Cardiac muscle cell (in vitro differentiated cells and primary cell): ENCODE measurements around the gene POMGNT2. TPM values are rescaled to one million over a fixed set of nuclear protein-coding genes. Genes with fewer than 3 reads are reported as not detected.
"Not testable (repeated sequence)": the region's sequence is repeated elsewhere in the genome, so short reads cannot be mapped to it uniquely, and the experiment has no call there.

ENCODE experiments used
- DNase-seq, 2 donors: peaks; one replicate each; pipeline versions ENCODE4 v3.0.0 to v3.0.0-alpha.2; 2010 to 2017; ENCODE audit warnings: low read depth in 1 of 2, low spot score in 1 of 2
- H3K27ac ChIP-seq: fragments of 200-600 bp; sonication (generic); 2 replicates; pipeline ENCODE4 v1.5.1; 2016
- H3K27me3 ChIP-seq: fragments of 200-600 bp; sonication (generic); 2 replicates; pipeline ENCODE4 v1.6.0; 2016; ENCODE audit warnings: control low read depth
- H3K36me3 ChIP-seq: fragments of 200-600 bp; sonication (generic); 2 replicates; pipeline ENCODE4 v1.5.1; 2016; ENCODE audit warnings: control low read depth
- H3K4me1 ChIP-seq: fragments of 200-600 bp; sonication (generic); 2 replicates; pipeline ENCODE4 v1.8.1; 2017; ENCODE audit warnings: low read depth, mild to moderate bottlenecking, mixed run types
- H3K4me3 ChIP-seq: fragments of 200-600 bp; sonication (generic); 2 replicates; pipeline ENCODE4 v1.5.1; 2016; ENCODE audit warnings: mild to moderate bottlenecking
- H3K9me3 ChIP-seq: fragments of 200-600 bp; sonication (generic); 2 replicates; pipeline ENCODE4 v1.5.1; 2017; ENCODE audit warnings: low read depth, mild to moderate bottlenecking, control low read depth
- polyA plus RNA-seq: library from polyadenylated mRNA; unstranded; fragments of >200 nt; fragmentation: Nextera tagmentation; extraction: Ambion mirVana; gene quantifications from 2 replicates; pipeline ENCODE4 v1.2.1, GENCODE V29; 2016
- total RNA-seq: library from RNA; depleted of rRNA; stranded (reverse); fragments of >200 nt; gene quantifications from 2 replicates; pipeline ENCODE4 v1.2.3, GENCODE V29; 2016
- TF ChIP-seq, protein P1 (sequence below): IDR thresholded peaks from 2 replicates; pipeline ENCODE4 v1.5.1; 2012; ENCODE audit warnings: low read depth, mild to moderate bottlenecking, low read length

POMGNT2 gene
- total and polyA plus RNA-seq, 2 experiments from 2014 or later: 18.4 to 32.7 TPM

DNA sequence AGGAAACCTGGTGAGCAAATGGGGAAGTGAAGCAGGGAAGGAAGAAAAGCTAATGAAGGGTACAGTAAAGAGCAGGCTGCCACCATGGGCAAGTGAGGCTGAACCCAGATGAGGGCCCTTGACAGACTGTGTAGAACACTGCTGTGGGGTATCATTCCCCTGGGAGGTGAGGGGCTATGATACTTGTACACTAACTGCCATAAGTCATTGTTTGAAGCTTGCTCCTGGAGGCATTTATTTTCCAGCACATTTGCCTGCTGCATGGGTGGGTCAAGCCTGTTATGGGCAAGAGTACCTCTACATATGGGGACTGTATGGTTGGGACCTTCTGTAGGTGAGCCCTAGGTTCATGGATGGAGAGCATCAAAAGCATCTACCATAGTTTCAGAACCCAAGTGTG is 57.4 kb downstream of the POMGNT2 start:
- Histone ChIP-seq H3K4me1 (no peaks in the 10 kb centered on the region), H3K27me3 (no peaks in the 10 kb centered on the region), H3K27ac (no peak overlapping the region), H3K4me3 (no peak overlapping the region), H3K36me3 (no peaks in the 10 kb centered on the region), H3K9me3 (no peaks in the 10 kb centered on the region)
- TF ChIP-seq, protein P1, sequence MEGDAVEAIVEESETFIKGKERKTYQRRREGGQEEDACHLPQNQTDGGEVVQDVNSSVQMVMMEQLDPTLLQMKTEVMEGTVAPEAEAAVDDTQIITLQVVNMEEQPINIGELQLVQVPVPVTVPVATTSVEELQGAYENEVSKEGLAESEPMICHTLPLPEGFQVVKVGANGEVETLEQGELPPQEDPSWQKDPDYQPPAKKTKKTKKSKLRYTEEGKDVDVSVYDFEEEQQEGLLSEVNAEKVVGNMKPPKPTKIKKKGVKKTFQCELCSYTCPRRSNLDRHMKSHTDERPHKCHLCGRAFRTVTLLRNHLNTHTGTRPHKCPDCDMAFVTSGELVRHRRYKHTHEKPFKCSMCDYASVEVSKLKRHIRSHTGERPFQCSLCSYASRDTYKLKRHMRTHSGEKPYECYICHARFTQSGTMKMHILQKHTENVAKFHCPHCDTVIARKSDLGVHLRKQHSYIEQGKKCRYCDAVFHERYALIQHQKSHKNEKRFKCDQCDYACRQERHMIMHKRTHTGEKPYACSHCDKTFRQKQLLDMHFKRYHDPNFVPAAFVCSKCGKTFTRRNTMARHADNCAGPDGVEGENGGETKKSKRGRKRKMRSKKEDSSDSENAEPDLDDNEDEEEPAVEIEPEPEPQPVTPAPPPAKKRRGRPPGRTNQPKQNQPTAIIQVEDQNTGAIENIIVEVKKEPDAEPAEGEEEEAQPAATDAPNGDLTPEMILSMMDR: no peak
- DNase-seq: no peak

DNA sequence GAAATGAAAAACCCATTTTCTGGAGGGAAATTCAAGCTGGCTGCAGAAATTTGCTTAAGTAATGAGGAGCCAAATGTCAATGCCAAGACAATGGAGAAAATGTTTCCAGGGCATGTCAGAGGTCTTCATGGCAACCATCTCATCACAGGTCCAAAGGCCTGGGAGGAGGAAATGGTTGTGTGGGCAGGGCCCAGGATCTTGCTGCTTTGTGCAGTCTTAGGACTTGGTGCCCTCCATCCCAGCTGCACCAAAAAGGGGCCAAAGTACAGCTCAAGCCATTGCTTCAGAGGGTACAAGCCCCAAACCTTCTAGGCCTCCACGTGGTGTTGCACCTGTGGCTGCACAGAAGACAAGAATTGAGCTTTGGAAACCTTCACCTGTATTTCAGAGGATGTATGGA is 59.3 kb downstream of the POMGNT2 start:
- Histone ChIP-seq H3K4me3 (no peak overlapping the region), H3K9me3 (no peaks in the 10 kb centered on the region), H3K36me3 (no peaks in the 10 kb centered on the region), H3K27ac (no peak overlapping the region), H3K27me3 (no peaks in the 10 kb centered on the region), H3K4me1 (no peaks in the 10 kb centered on the region)
- TF ChIP-seq, protein P1: no peak
- DNase-seq: no peak

DNA sequence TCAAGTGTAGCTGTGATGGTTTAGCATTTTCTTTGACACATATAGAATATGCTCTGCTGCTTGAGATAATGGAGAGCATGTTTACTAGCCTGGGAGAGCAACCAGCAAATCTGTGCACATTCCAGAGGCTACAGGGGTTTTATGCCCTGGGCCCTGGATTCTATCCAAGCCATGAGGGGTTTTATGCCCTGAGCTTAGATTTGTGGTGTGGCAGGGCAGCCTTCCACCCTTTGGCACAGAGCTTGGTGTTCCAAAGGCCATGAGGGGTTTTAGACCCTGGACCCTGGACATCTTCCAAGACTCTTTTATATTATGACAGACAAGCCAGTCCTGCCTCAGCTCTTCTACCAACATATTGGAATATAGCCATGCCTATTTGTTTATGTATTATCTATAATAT is 60.8 kb downstream of the POMGNT2 start:
- not testable (repeated sequence) for H3K9me3 ChIP-seq, H3K4me1 ChIP-seq, DNase-seq

DNA sequence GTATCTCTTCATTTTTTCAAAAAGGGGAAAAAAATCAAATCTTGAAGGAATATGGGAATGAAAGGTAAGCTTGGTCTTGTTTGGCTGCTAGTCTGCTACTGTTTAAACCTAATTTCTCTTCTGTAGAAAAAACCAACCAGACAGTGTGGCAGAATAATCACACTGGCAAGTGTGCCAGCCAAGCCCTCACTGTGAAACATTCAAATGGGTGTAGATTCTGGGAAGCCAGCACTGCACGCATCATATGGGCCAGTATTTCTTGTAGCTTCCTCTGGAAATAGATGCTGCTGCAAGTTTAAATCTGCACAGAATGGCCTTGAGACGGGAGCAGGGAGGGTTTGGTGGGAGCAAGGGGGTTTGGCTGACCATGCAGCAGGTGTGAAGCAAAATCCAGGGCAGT is 62.1 kb downstream of the POMGNT2 start:
- no peak overlapping the region for H3K27ac ChIP-seq
- no peaks in the 10 kb centered on the region for H3K4me1 ChIP-seq
- H3K9me3 ChIP-seq: no peaks in the 10 kb centered on the region
- H3K36me3 ChIP-seq: no peaks in the 10 kb centered on the region
- no peaks in the 10 kb centered on the region for H3K27me3 ChIP-seq
- H3K4me3 ChIP-seq: no peak overlapping the region
- no peak for DNase-seq
- TF ChIP-seq, protein P1: no peak

More for the DNA sequence above, 60.8 kb downstream of the POMGNT2 start:
- H3K36me3 ChIP-seq, H3K4me3 ChIP-seq, H3K27ac ChIP-seq, H3K27me3 ChIP-seq: not testable (repeated sequence)

DNA sequence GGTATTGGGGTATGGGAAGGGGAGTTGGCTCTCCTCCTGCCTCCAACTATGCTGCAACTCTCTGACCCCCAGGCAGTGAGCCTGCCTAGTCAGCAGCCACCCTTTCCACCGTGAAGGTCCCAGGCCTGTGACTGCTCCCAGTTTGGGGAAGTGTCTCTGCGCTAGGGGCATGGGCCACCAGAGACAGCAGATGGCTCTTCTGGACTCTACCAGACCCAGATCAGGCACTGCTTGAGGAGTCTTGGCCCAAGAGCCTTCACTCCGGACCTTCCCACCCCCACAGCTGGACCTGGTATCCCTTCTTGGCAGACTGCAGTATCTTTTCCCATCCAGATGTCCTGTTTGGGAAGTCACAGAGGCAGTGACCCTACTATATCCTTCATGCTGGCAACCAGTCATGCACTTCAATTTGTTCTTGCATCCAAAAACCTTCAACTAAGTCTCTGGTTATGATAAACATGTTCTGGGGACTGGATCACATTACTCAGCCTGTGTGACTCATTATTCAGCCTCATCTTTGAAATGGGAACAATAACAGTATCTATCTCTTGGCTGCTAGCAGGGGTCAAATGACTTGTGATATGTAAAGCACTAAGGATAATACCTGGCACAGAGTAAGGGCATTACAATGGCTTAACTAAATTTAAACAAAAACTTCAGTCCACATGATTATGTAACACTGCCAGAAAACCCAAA is 62.7 kb downstream of the POMGNT2 start:
- no peaks in the 10 kb centered on the region for H3K36me3 ChIP-seq
- H3K4me1 ChIP-seq: no peaks in the 10 kb centered on the region
- TF ChIP-seq, protein P1: no peak
- no peak overlapping the region for H3K4me3 ChIP-seq
- H3K9me3 ChIP-seq: no peaks in the 10 kb centered on the region
- H3K27me3 ChIP-seq: no peaks in the 10 kb centered on the region
- H3K27ac ChIP-seq: no peak overlapping the region
- DNase-seq: no peak

DNA sequence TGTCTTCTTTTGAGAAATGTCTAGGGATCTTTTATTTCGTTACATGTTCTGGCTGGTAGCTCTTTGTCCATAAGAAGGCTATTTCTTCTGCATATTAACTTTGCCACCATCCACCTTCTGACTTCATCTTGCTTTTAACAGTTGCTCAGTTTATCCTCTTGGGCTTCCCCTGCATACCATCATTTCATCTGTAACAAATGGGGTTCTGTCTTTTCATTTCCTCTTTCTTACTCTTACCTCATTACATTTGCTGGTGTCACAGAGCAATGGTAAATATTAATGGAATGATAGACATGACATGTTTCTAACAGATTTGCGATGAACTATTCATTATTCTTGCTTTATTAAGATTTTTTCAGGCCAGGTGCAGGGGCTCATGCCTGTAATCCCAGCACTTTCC is 64.4 kb downstream of the POMGNT2 start:
- no peak for DNase-seq

More for the DNA sequence above, 64.4 kb downstream of the POMGNT2 start:
- Histone ChIP-seq H3K27me3 (no peaks in the 10 kb centered on the region), H3K27ac (no peak overlapping the region), H3K36me3 (no peaks in the 10 kb centered on the region), H3K9me3 (no peaks in the 10 kb centered on the region), H3K4me1 (no peaks in the 10 kb centered on the region), H3K4me3 (no peak overlapping the region)
- TF ChIP-seq, protein P1: no peak
